Measurements from ENCODE around the gene CTNND2.
"Not testable (repeated sequence)": the region's sequence is repeated elsewhere in the genome, so short reads cannot be mapped to it uniquely, and the experiment has no call there.

Gene CTNND2

GRCh38 chr5:11013793-11014192 lies 890.5 kb downstream of the CTNND2 start:
- no peak for DNase-seq (ENCODE audit: low read depth)

GRCh38 chr5:11012295-11012694 lies 892.0 kb downstream of the CTNND2 start:
- DNase-seq (ENCODE audit: low read depth), result no peak

GRCh38 chr5:11010429-11011210 lies 893.6 kb downstream of the CTNND2 start:
- DNase-seq (ENCODE audit: low read depth), result no peak

- DNase-seq (ENCODE audit: low read depth), result no peak
Observed at GRCh38 chr5:11009576-11009975, 894.7 kb downstream of the CTNND2 start.

GRCh38 chr5:11007269-11007870 lies 896.9 kb downstream of the CTNND2 start:
- DNase-seq (ENCODE audit: low read depth), result no peak

GRCh38 chr5:11004523-11004922 lies 899.7 kb downstream of the CTNND2 start:
- DNase-seq (ENCODE audit: low read depth), result not testable (repeated sequence)

GRCh38 chr5:11000515-11001353 lies 903.5 kb downstream of the CTNND2 start:
- DNase-seq (ENCODE audit: low read depth), result no peak

- no peak for DNase-seq (ENCODE audit: low read depth)
Observed at GRCh38 chr5:10999714-11000113, 904.5 kb downstream of the CTNND2 start.

GRCh38 chr5:10995891-10996290 lies 908.4 kb downstream of the CTNND2 start:
- DNase-seq (ENCODE audit: low read depth), result no peak

GRCh38 chr5:10994091-10994986 lies 909.9 kb downstream of the CTNND2 start:
- DNase-seq (ENCODE audit: low read depth), result no peak

GRCh38 chr5:10990634-10991033 lies 913.6 kb downstream of the CTNND2 start:
- DNase-seq (ENCODE audit: low read depth), result no peak

GRCh38 chr5:10989577-10990263 lies 914.5 kb downstream of the CTNND2 start:
- DNase-seq (ENCODE audit: low read depth), result no peak

- no peak for DNase-seq (ENCODE audit: low read depth)
Observed at GRCh38 chr5:10988622-10989021, 915.6 kb downstream of the CTNND2 start.

GRCh38 chr5:10987925-10988504 lies 916.2 kb downstream of the CTNND2 start:
- DNase-seq (ENCODE audit: low read depth), result no peak

GRCh38 chr5:10987276-10987924 lies 916.8 kb downstream of the CTNND2 start:
- DNase-seq (ENCODE audit: low read depth), result no peak

- no peak for DNase-seq (ENCODE audit: low read depth)
Observed at GRCh38 chr5:10985721-10986110, 918.5 kb downstream of the CTNND2 start.

GRCh38 chr5:10985091-10985720 lies 919.0 kb downstream of the CTNND2 start:
- no peak for DNase-seq (ENCODE audit: low read depth)

- no peak for DNase-seq (ENCODE audit: low read depth)
Observed at GRCh38 chr5:10984021-10984715, 920.1 kb downstream of the CTNND2 start.

GRCh38 chr5:10982626-10983025 lies 921.6 kb downstream of the CTNND2 start:
- DNase-seq (ENCODE audit: low read depth), result no peak

All from fibroblast of the conjunctiva (primary cell).